ENCODE measurements around the gene MCC.

DNA sequence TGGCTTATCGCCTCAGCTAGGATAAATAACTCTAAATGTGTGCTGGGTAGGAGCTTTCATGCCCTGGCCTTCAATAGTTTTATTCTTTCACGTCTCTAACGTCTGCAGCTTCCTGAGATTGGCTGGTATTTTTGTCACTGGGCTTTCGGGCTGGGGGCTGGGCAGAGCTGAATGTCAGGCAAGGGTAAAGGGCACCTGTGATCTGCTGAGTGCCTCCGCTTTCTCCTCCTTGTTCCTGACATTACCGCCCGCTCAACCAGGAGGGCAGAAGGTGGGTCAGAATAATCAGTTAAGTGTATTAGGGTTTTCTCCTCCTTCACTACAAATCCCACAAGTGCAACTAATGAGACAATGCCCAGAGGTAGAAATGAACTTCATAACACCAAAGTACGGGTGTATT, 270.1 kb downstream of the MCC start:
- TF ChIP-seq, protein P1, sequence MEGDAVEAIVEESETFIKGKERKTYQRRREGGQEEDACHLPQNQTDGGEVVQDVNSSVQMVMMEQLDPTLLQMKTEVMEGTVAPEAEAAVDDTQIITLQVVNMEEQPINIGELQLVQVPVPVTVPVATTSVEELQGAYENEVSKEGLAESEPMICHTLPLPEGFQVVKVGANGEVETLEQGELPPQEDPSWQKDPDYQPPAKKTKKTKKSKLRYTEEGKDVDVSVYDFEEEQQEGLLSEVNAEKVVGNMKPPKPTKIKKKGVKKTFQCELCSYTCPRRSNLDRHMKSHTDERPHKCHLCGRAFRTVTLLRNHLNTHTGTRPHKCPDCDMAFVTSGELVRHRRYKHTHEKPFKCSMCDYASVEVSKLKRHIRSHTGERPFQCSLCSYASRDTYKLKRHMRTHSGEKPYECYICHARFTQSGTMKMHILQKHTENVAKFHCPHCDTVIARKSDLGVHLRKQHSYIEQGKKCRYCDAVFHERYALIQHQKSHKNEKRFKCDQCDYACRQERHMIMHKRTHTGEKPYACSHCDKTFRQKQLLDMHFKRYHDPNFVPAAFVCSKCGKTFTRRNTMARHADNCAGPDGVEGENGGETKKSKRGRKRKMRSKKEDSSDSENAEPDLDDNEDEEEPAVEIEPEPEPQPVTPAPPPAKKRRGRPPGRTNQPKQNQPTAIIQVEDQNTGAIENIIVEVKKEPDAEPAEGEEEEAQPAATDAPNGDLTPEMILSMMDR (conservative IDR thresholded peaks at IDR 0.05; ENCODE audit: low read depth, low read length): no peak
- TF ChIP-seq EZH2phosphoT487 (IDR thresholded peaks at IDR 0.05; ENCODE audit: borderline replicate concordance, low read length): no peak

All from PC-3 (cell line).